Measurements from ENCODE around the gene PIK3C2B. TPM values are rescaled to one million over a fixed set of nuclear protein-coding genes. Genes with fewer than 3 reads are reported as not detected.
A peak's percentile ranks its signal among the peaks of the same experiment; 100 is the strongest.

PIK3C2B gene
- total and polyA plus RNA-seq, 4 donors = 2.8 to 14.9 (median 5.4) TPM

- no peak for TF ChIP-seq FOXA1 (IDR thresholded peaks at IDR 0.05)
- no peak for TF ChIP-seq JUND (IDR thresholded peaks at IDR 0.05)
- TF ChIP-seq SP1 (IDR thresholded peaks at IDR 0.05) = peak; percentile 4
- H3K27ac ChIP-seq (ENCODE audit: low read depth in 1 of 2, low read length in 2 of 2) = peak overlapping the region; percentile 81 to 93
- H3K9ac ChIP-seq (ENCODE audit: low read depth in 1 of 2, low read length in 2 of 2) = peak overlapping the region; percentile 32 to 85
- peak overlapping the region; percentile 38 to 79 (median 75) for H3K4me3 ChIP-seq (ENCODE audit: low read depth in 1 of 3, low read length in 3 of 3)
- H3K36me3 ChIP-seq (ENCODE audit: control insufficient read depth in 4 of 4, insufficient read depth in 3 of 4, low read depth in 1 of 4, low read length in 3 of 4) = peaks cover 0 to 1% (median 0%) of the 10 kb centered on the region in 4 donors
- DNase-seq (ENCODE audit: low spot score) = no peak
- no peaks in the 10 kb centered on the region for H3K9me3 ChIP-seq (ENCODE audit: control insufficient read depth in 4 of 4, low read length in 3 of 4)
- no peaks in the 10 kb centered on the region for H3K27me3 ChIP-seq (ENCODE audit: control insufficient read depth in 4 of 4, insufficient read depth in 4 of 4, low read length in 3 of 4)
- H3K4me1 ChIP-seq (ENCODE audit: control insufficient read depth in 4 of 4, insufficient read depth in 4 of 4, low read length in 3 of 4) = peaks cover 0 to 32% (median 24%) of the 10 kb centered on the region in 4 donors
- 9% methylated on average over 17 of the region's 17 CpGs for WGBS
Measured at GRCh38 chr1:204495078-204495753, 611 bp upstream of the PIK3C2B start.

GRCh38 chr1:204493984-204494280 is 673 bp downstream of the PIK3C2B start:
- 0% methylated on average over 14 of the region's 14 CpGs for WGBS
- H3K27ac ChIP-seq (ENCODE audit: low read depth in 1 of 2, low read length in 2 of 2) = peak overlapping the region; percentile 81 to 93

More at GRCh38 chr1:204493984-204494280, 673 bp downstream of the PIK3C2B start:
- H3K4me1 ChIP-seq (ENCODE audit: control insufficient read depth in 4 of 4, insufficient read depth in 4 of 4, low read length in 3 of 4) = peaks cover 0 to 32% (median 24%) of the 10 kb centered on the region in 4 donors
- no peaks in the 10 kb centered on the region for H3K27me3 ChIP-seq (ENCODE audit: control insufficient read depth in 4 of 4, insufficient read depth in 4 of 4, low read length in 3 of 4)
- peak overlapping the region; percentile 38 to 79 (median 75) for H3K4me3 ChIP-seq (ENCODE audit: low read depth in 1 of 3, low read length in 3 of 3)
- TF ChIP-seq EGR1 (IDR thresholded peaks at IDR 0.05; ENCODE audit: low read depth in 2 of 2) (no peak), HNF4G (IDR thresholded peaks at IDR 0.05) (no peak), JUND (IDR thresholded peaks at IDR 0.05) (no peak), TAF1 (conservative IDR thresholded peaks at IDR 0.05) (no peak), FOXA1 (IDR thresholded peaks at IDR 0.05) (no peak), CTCF (IDR thresholded peaks at IDR 0.05; ENCODE audit: low read depth, low read length, missing input control) (no peak), RAD21 (IDR thresholded peaks at IDR 0.05) (peak in 1 of 2 donors; percentile 13), YY1 (IDR thresholded peaks at IDR 0.05) (peak; percentile 35), SP1 (IDR thresholded peaks at IDR 0.05) (peak; percentile 78), ATF3 (IDR thresholded peaks at IDR 0.05) (no peak), RXRA (IDR thresholded peaks at IDR 0.05) (no peak), HNF4A (conservative IDR thresholded peaks at IDR 0.05) (peak in 1 of 2 donors; percentile 57), ZBTB33 (IDR thresholded peaks at IDR 0.05) (no peak), NR2F2 (IDR thresholded peaks at IDR 0.05) (no peak)
- peak; percentile 60 for DNase-seq (ENCODE audit: low spot score)
- peaks cover 0 to 6% (median 0%) of the 10 kb centered on the region in 4 donors for H3K36me3 ChIP-seq (ENCODE audit: control insufficient read depth in 4 of 4, insufficient read depth in 3 of 4, low read depth in 1 of 4, low read length in 3 of 4)
- H3K9me3 ChIP-seq (ENCODE audit: control insufficient read depth in 4 of 4, low read length in 3 of 4) = no peaks in the 10 kb centered on the region
- H3K9ac ChIP-seq (ENCODE audit: low read depth in 1 of 2, low read length in 2 of 2) = peak overlapping the region; percentile 34 to 85
